Measurements from ENCODE around the gene RPS5.
"Not testable (repeated sequence)": the region's sequence is repeated elsewhere in the genome, so short reads cannot be mapped to it uniquely, and the experiment has no call there.

The RPS5 gene

GRCh38 chr19:58406818-58407657 is 20.0 kb downstream of the RPS5 start:
- no peak for DNase-seq (ENCODE audit: low read depth in 2 of 2)

GRCh38 chr19:58407658-58408151 is 20.6 kb downstream of the RPS5 start:
- no peak for DNase-seq (ENCODE audit: low read depth in 2 of 2)

- peak; percentile 82 to 92 for DNase-seq (ENCODE audit: low read depth in 2 of 2)
Observed at GRCh38 chr19:58408152-58409009, 21.3 kb downstream of the RPS5 start, which contains the start of gene ZNF584. TSS of gene ZNF584 (plus strand) at chr19:58408649. CDS start at chr19:58409148, 499 bp downstream.

GRCh38 chr19:58409010-58409790 is 22.1 kb downstream of the RPS5 start:
- DNase-seq (ENCODE audit: low read depth in 2 of 2): no peak

- no peak for DNase-seq (ENCODE audit: low read depth in 2 of 2)
Observed at GRCh38 chr19:58416604-58417003, 29.5 kb downstream of the RPS5 start.

DNA sequence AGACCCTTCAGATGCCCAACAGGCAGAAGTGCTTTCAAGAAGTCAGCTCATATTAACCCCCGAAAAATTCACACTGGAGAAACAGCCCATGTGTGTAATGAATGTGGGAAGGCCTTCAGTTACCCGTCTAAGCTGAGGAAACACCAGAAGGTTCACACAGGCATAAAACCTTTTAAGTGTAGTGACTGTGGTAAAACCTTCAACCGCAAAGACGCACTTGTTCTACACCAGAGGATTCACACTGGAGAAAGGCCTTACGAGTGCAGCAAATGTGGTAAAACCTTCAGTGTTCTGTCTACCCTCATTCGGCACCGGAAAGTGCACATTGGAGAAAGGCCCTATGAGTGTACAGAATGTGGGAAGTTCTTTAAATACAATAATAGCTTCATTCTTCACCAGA is 30.0 kb downstream of the RPS5 start:
- no peak for DNase-seq (ENCODE audit: low read depth in 2 of 2)

- no peak for DNase-seq (ENCODE audit: low read depth in 2 of 2)
Observed at GRCh38 chr19:58428617-58429016, 41.5 kb downstream of the RPS5 start.

- no peak for DNase-seq (ENCODE audit: low read depth in 2 of 2)
Observed at GRCh38 chr19:58429745-58430144, 42.7 kb downstream of the RPS5 start.

- no peak for DNase-seq (ENCODE audit: low read depth in 2 of 2)
Observed at GRCh38 chr19:58434217-58434616, 47.1 kb downstream of the RPS5 start.

DNA sequence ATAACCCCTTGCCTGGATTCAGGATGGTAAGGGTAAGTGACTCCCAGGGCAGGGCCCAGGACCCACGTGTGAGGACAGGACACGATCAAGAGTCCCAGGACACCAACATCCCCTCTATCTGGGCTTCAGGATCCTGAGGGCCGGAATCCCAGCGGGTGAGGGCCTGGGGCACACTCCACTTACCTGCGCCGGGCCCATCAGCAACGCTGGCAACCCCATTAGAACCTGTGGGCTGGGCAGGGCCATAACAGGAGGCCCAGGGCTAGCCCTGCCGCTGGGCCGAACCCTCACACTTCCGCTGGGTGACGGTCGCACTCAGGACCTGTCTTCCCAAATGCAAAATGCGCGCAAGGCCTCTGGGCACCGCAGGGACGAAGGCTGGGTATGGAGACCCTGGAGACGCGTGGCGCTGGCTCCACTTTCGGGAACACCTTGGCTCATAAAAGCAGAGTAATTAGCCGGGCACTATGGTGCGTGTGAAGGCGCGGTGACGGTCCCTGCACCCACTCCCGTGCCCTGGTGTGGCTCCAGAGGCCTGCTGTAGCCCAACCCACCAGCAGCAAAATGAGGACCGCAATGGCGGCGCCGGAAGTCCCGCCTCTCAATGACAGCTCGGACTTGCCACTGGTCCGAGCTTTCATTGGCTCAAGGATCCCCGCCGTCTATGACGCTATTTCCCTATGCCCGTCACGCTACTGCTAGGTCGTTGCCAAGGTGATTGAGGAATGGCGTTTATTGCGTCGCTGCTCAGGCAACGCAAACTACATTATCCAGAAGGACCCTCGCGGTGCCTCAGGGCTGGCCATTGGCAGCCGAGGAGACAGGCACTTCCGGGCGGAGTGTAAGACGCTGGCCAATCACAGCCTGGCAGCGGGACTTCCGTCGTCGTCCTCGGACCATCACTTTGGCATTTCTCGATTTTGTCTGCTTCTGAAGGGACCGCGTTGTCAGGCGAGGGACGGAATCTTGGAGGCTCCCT is 52.8 kb downstream of the RPS5 start, which contains the start of gene ZNF132:
Gene ZNF132, minus strand, starts transcription at position 578 of the 979 bp plus-strand sequence. Its CDS starts 332 bp downstream, at position 246.
- DNase-seq (ENCODE audit: low read depth in 2 of 2): peak; percentile 78 to 87

- DNase-seq (ENCODE audit: low read depth in 2 of 2): no peak
Observed at GRCh38 chr19:58440556-58440955, 53.5 kb downstream of the RPS5 start.

GRCh38 chr19:58442986-58443385 is 55.9 kb downstream of the RPS5 start:
- not testable (repeated sequence) for DNase-seq (ENCODE audit: low read depth in 2 of 2)

All from stimulated activated CD4-positive, alpha-beta T cell treated with anti-CD3 and anti-CD28 coated beads, Interleukin-1b, Interleukin-23, amount 100 ng/mL, for 1 hour (primary cell).